Subcutaneous abdominal adipose tissue (tissue), 5 donors: ENCODE results near the gene SEMA5B.

Experiments used
- H3K27ac ChIP-seq: one replicate; pipeline ENCODE4 v1.7.0; 2013; ENCODE audit warnings: low read depth, mild to moderate bottlenecking, inconsistent platforms, low read length, moderate library complexity
- H3K27me3 ChIP-seq, 5 donors: one replicate each; pipeline ENCODE4 v1.7.0; 2013; ENCODE audit warnings: low read length in 5 of 5, inconsistent platforms in 1 of 5; ENCODE audit not compliant: control insufficient read depth in 5 of 5, insufficient read depth in 4 of 5
- H3K36me3 ChIP-seq, 5 donors: one replicate each; pipeline ENCODE4 v1.7.0; 2013; ENCODE audit warnings: low read length in 5 of 5; ENCODE audit not compliant: control insufficient read depth in 5 of 5, insufficient read depth in 5 of 5
- H3K4me1 ChIP-seq, 5 donors: one replicate each; pipeline ENCODE4 v1.7.0; 2013; ENCODE audit warnings: low read length in 5 of 5, mild to moderate bottlenecking in 3 of 5, moderate library complexity in 1 of 5; ENCODE audit not compliant: control insufficient read depth in 5 of 5, insufficient read depth in 5 of 5
- H3K4me3 ChIP-seq, 5 donors: one replicate each; pipeline ENCODE4 v1.7.0; 2013; ENCODE audit warnings: low read length in 5 of 5, low read depth in 1 of 5
- H3K9ac ChIP-seq, 5 donors: one replicate each; pipeline ENCODE4 v1.7.0; 2013; ENCODE audit warnings: low read length in 5 of 5, mild to moderate bottlenecking in 4 of 5, moderate library complexity in 3 of 5
- H3K9me3 ChIP-seq, 5 donors: one replicate each; pipeline ENCODE4 v1.7.0; 2013; ENCODE audit warnings: low read length in 5 of 5; ENCODE audit not compliant: control insufficient read depth in 5 of 5
- donor health status: healthy.
- donor health status: healthy.
- donor health status: healthy.
- donor health status: healthy.
- donor health status: healthy.

The SEMA5B gene

DNA sequence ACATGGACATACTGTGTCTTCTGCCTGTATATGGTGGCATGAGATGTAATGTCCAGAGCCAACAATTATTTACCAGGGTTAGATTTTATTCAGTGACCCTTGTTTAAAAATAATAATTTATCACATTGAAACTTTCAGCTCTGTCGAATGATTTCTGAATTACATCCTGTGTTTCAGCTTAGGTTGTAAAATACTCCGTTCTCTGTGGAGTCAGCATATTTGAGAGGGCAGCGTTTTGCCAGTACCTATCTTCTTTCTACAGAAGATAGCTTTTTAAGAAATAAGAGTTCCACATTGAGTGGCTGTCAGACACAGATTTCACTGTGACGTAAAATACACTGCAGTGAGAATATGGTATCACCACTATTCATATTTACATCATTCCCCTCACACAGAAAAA, 147.4 kb downstream of the SEMA5B start:
- no peaks in the 10 kb centered on the region for H3K27me3 ChIP-seq
- no peak overlapping the region for H3K27ac ChIP-seq

DNA sequence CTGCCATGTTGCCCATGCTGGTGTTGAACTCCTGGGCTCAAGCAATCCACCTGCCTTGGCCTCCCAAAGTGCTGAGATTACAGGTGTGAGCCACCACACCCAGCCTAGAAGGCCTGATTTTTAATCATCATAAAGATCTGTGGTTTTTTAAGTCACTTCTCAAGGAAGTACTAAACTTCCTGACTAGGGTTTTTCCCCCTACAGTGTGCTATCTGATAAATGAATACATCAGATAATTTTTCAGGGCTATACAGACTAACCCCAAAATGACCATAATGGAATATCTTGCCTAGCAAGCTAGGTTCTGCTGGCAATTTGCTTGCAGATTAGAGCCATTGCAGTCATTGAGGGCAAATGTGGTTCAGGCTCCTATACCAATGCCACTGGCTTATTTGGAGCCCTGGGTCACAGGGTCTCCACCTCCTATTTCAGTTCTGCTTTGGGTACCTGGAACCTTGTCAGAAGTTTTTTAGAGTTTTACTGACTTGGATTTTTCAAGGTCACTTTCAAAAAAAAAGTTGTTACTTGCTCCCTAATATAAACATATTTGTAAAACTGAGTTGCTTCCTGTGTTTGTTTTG, 151.9 kb downstream of the SEMA5B start:
- Histone ChIP-seq H3K9me3 (no peaks in the 10 kb centered on the region), H3K27me3 (no peaks in the 10 kb centered on the region), H3K4me3 (no peak overlapping the region), H3K9ac (no peak overlapping the region), H3K36me3 (peaks cover 0 to 21% (median 16%) of the 10 kb centered on the region in 5 donors), H3K4me1 (peaks cover 0 to 3% (median 0%) of the 10 kb centered on the region in 5 donors), H3K27ac (no peak overlapping the region)

More for the DNA sequence above, 147.4 kb downstream of the SEMA5B start:
- Histone ChIP-seq H3K9ac (no peak overlapping the region), H3K4me3 (no peak overlapping the region), H3K36me3 (peaks cover 3 to 23% (median 16%) of the 10 kb centered on the region in 5 donors), H3K9me3 (no peaks in the 10 kb centered on the region), H3K4me1 (peaks cover 0 to 3% (median 0%) of the 10 kb centered on the region in 5 donors)

DNA sequence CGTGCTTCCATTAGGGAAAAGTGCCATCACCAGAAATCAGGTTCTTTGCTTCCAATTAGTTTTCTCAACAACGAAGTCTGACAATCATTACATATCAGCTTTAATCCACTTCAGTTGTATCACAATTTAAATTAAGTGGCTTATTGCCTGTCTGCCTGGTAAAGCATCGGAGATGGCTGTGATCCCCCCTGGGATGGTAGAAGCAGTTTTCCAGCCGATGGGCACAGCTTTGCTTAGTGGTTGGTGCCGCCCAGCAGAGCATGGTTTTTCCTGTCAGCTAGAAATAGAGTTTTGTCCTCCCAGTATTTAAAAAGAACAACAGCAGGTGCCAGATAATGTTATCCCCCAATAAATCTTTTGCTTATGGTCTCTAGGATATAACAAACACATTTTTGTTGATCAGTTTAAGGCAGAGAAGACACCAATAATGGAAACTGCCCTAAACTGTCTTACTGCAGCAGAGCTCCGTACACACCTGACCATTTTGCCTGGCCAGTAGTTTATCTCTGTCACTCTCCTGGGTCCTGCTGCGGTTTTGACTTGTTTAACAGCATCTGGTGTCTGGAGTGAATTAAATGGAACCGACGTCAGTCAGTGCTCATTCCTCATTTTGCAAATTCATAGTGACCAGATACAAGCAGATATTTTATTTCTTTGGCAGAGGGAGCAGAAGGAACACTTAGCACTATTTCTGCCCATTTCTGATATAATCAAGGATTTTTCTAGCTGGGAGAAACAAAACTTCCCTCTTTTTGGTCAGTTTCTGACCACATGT, 153.6 kb downstream of the SEMA5B start:
- no peaks in the 10 kb centered on the region for H3K27me3 ChIP-seq
- H3K9me3 ChIP-seq = no peaks in the 10 kb centered on the region
- H3K27ac ChIP-seq = no peak overlapping the region
- H3K4me1 ChIP-seq = peaks cover 0 to 3% (median 0%) of the 10 kb centered on the region in 5 donors
- H3K36me3 ChIP-seq = peaks cover 0 to 9% (median 7%) of the 10 kb centered on the region in 5 donors
- H3K9ac ChIP-seq = no peak overlapping the region
- H3K4me3 ChIP-seq = no peak overlapping the region

GRCh38 chr3:122868322-122868721, 159.2 kb downstream of the SEMA5B start:
- no peaks in the 10 kb centered on the region for H3K27me3 ChIP-seq
- no peak overlapping the region for H3K4me3 ChIP-seq
- H3K4me1 ChIP-seq = no peaks in the 10 kb centered on the region
- peaks cover 0 to 20% (median 11%) of the 10 kb centered on the region in 5 donors for H3K36me3 ChIP-seq
- H3K9ac ChIP-seq = no peak overlapping the region
- no peak overlapping the region for H3K27ac ChIP-seq
- no peaks in the 10 kb centered on the region for H3K9me3 ChIP-seq

GRCh38 chr3:122864498-122864897, 163.1 kb downstream of the SEMA5B start:
- Histone ChIP-seq H3K9ac (no peak overlapping the region), H3K27ac (no peak overlapping the region), H3K4me3 (no peak overlapping the region), H3K27me3 (no peaks in the 10 kb centered on the region), H3K36me3 (peaks cover 5 to 23% (median 8%) of the 10 kb centered on the region in 5 donors), H3K4me1 (no peaks in the 10 kb centered on the region), H3K9me3 (no peaks in the 10 kb centered on the region)

DNA sequence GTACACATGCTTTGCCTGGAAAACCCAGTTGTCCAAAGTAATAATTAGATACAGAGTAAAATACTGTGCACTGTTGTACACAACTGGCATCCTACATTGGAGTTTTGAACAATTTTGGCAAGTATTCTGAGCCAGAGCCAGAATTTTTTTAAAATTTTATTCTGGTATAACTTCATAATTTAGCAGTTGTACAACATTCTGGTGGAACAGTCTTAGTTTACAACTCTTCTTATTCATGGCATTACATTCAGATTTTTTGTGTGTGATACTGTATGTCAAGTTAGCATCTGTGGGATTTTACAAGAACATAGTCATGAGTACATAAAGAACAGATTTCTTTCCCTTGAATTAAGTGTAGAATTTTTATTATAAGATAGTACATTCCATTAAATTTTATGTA, 165.2 kb downstream of the SEMA5B start:
- Histone ChIP-seq H3K27ac (no peak overlapping the region), H3K9ac (no peak overlapping the region), H3K27me3 (no peaks in the 10 kb centered on the region), H3K36me3 (peaks cover 5 to 22% (median 8%) of the 10 kb centered on the region in 5 donors), H3K9me3 (no peaks in the 10 kb centered on the region), H3K4me1 (peaks cover 0 to 6% (median 4%) of the 10 kb centered on the region in 5 donors), H3K4me3 (no peak overlapping the region)
